GM19025 (cell line): ENCODE data around the gene STOML1.

Source experiments
- ATAC-seq: cut with Tn5 transposase; IDR thresholded peaks from one replicate; pipeline ENCODE4 v1.9.1; 2021; ENCODE audit warnings: mild to moderate bottlenecking, low read depth, moderate library complexity; ENCODE audit not compliant: unreplicated experiment

The STOML1 gene

GRCh38 chr15:73935547-73935946 lies 56.5 kb downstream of the STOML1 start:
- no peak for ATAC-seq

- ATAC-seq = no peak
Measured at GRCh38 chr15:73934281-73934680, 57.8 kb downstream of the STOML1 start.

- no peak for ATAC-seq
Measured at GRCh38 chr15:73932381-73933191, 59.5 kb downstream of the STOML1 start.

- no peak for ATAC-seq
Measured at GRCh38 chr15:73931441-73931840, 60.7 kb downstream of the STOML1 start.

DNA sequence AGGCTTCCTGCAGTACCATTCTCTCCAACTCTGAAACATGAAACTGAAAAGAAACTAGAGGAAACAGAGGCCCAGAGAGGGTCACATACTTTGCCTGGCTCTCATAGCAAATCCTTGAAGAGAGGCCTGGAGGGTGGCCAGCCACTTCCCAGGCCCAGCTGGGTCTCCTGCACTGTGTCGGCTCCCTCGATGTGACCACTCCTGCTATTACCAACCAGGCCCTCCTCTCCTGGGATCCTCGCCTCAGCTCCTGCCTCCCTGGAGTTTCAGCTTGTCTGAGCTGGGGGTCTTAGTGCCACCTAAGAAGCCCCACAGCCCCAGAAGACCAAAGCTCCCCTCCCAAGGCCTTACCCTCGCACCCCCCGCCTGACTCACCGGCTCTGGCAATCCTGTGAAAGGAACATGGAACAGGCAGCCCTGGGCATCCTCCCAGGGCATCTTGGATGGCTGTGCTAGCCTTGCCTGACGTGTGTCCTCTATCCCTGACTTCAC lies 61.3 kb downstream of the STOML1 start:
- no peak for ATAC-seq

GRCh38 chr15:73930371-73930770 lies 61.7 kb downstream of the STOML1 start:
- ATAC-seq = no peak

- no peak for ATAC-seq
Measured at GRCh38 chr15:73928971-73929627, 63.0 kb downstream of the STOML1 start.
